NT2/D1 (cell line): ENCODE results near the gene HOXD8.

Experiments
- SUZ12 ChIP-seq: IDR thresholded peaks from 2 replicates; pipeline ENCODE4 v1.6.1; 2011; ENCODE audit not compliant: insufficient read length, insufficient read depth; ENCODE audit errors: extremely low read depth
- ZNF274 ChIP-seq: IDR thresholded peaks from 2 replicates; pipeline ENCODE4 v1.6.1; 2011; ENCODE audit warnings: mild to moderate bottlenecking, low read depth, low read length

DNA sequence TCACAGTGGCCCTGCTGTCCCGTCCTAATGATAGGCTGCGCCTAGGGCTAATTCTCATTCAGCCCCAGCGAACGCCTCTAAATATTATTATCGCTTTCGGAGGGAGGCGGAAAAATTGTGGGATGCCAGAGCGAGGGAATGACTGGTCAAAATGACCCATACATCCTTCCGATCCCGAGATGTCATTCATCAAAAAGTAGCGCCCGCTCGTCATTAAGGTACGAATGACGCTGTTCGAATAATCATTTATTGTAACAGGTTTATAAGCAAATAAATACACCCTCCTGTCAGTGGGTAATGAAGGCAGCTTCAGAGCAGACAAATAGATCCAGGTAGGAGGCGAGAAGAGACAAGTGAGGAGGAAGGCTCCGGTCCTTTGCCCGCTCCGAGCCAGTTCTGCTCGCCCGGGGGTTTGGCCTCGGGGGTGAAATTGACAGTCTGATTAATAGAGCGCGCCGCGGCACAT, 45.7 kb upstream of the HOXD8 start, which contains the start of gene EVX2:
- TF ChIP-seq ZNF274 (no peak), SUZ12 (no peak)
